HT1080 (cell line): ENCODE results near the gene ELF3. TPM values are rescaled to one million over a fixed set of nuclear protein-coding genes. Genes with fewer than 3 reads are reported as not detected.
"Not testable (repeated sequence)": the region's sequence is repeated elsewhere in the genome, so short reads cannot be mapped to it uniquely, and the experiment has no call there.

ENCODE experiments used
- DNase-seq: peaks from one replicate; pipeline ENCODE4 v3.0.0-alpha.2; 2015; ENCODE audit warnings: low read depth
- polyA plus RNA-seq, 2 experiments: library from polyadenylated mRNA; depleted of rRNA; stranded (reverse); fragments of >200 nt; gene quantifications; 2 replicates each; pipeline ENCODE4 v1.2.3, GENCODE V29; 2015
- total RNA-seq: library from RNA; depleted of rRNA; stranded (reverse); fragments of >200 nt; shearing (Covaris generic); gene quantifications from 2 replicates; pipeline ENCODE4 v1.2.3, GENCODE V29; 2014; rRNA removed

The ELF3 gene
- total RNA-seq, result not detected in 2 replicates
- polyA plus RNA-seq (2015; cell fraction: cytosol; rRNA removed), result not detected in 2 replicates
- not detected in 2 replicates for polyA plus RNA-seq (2015; cell fraction: nucleus; rRNA removed)

DNA sequence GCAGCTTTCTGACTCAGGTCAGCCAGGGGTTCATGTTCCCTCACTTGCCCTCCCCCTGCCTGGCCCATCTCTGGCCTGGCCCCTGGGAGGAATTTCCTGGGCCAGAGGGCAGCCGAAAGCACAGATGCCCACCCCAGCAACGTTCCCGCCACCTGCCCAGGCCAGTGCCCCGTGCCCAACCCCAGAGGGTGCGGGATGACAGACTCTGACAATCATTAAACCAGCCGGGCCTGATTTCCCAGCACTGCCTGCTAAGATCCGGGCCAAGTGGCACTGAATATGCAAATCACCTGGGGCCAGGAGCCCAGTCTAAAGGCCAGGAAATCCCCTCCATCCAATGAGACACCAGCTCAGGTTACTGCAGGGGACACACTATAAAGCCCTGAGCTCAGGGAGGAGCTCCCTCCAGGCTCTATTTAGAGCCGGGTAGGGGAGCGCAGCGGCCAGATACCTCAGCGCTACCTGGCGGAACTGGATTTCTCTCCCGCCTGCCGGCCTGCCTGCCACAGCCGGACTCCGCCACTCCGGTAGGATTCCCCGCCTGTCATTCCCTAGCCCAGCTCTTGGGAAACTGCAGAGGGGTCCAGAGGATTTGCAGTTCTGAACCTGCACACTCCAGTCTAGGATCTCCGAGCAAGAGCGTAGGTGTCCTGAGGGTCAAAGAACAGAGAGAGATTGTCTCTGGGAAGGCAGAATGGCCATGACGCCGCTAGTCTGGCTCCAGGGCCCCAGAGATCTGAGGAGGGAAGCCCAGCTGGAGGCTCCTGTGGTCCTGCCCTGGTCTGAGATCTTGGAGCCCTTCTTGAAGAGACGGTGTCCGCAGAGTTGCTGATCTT lies at the start of gene ELF3:
Gene ELF3 (plus strand): TSS at position 408 of the 836 bp plus-strand sequence. CDS start 550 bp downstream, outside the sequence.
- DNase-seq, result no peak

DNA sequence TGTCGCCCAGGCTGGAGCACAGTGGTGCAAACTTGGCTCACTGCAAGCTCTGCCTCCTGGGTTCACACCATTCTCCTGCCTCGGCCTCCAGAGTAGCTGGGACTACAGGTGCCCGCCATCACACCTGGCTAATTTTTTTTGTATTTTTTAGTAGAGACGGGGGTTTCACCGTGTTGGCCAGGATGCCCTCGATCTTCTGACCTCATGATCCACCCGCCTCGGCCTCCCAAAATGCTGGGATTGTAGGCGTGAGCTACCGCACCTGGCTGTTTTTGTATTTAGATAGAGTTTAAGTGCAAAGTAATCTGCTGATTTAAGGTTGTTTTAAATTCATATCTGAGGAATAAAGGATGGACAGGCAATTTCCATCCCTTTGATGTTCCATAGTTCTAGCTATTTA lies 48.0 kb upstream of the ELF3 start:
- not testable (repeated sequence) for DNase-seq

DNA sequence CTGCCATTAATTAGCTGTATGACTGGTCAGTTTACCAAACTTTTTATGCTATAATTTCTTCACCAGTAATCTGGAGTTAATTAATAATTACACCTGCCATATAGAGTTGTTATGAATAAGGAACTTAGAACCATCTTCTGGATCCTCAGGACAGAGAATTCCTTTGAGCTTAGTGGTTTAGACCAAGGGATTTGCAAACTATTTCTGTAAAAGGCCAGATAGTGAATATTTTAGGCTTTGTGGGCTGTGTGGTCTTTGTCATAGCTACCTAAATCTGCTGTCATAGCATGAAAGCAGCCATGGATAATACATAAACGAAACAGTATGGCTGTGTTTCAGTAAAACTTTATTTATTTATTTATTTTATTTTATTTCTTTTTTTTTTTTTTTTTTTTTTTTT lies 46.1 kb upstream of the ELF3 start:
- DNase-seq, result no peak

DNA sequence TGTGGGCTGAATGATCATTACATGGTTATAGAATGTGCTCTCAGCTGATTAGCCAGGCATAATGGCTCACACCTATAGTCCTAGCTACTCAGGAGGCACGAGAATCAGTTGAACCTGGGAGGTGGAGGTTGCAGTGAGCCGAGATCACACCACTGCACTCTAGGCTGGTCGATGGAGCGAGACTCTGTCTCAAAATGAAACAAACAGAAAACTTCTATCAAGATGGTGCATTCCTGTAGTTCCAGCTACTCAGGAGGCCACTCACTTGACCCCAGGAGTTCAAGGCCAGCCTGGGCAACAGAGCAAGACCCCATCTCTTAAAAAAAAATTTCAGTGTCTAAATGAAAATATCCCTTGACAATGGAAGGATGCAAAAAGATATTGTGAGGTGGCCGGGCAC lies 44.2 kb upstream of the ELF3 start:
- DNase-seq, result no peak

DNA sequence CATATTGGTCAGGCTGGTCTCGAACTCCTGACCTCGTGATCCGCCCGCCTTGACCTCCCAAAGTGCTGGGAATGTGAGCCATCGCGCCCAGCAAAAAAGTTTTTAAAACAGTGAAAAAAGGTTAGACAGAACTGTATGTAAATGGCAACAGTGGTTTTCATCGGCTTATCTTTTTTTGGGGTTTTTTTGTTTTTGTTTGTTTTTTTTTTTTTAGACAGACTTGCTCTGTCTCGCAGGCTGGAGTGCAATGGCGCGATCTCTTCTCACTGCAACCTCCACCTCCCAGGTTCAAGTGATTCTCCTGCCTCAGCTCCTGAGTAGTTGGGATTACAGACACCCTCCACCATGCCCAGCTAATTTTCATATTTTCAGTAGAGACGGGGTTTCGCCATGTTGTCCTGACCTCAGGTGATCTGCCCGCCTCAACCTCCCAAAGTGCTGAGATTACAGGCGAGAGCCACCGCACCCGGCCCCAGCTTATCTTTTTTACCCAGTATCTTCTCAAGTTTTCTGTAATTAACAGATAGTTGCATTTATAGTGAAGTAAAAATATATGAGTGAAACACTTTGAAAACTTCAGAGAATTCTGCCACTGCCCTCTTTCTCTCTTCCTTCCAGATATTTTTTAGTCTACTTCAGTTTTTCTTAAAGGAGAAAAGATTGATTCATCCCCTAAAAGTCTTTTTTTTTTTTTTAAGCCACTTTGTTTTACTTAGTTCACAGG lies 42.0 kb upstream of the ELF3 start:
- DNase-seq, result no peak

DNA sequence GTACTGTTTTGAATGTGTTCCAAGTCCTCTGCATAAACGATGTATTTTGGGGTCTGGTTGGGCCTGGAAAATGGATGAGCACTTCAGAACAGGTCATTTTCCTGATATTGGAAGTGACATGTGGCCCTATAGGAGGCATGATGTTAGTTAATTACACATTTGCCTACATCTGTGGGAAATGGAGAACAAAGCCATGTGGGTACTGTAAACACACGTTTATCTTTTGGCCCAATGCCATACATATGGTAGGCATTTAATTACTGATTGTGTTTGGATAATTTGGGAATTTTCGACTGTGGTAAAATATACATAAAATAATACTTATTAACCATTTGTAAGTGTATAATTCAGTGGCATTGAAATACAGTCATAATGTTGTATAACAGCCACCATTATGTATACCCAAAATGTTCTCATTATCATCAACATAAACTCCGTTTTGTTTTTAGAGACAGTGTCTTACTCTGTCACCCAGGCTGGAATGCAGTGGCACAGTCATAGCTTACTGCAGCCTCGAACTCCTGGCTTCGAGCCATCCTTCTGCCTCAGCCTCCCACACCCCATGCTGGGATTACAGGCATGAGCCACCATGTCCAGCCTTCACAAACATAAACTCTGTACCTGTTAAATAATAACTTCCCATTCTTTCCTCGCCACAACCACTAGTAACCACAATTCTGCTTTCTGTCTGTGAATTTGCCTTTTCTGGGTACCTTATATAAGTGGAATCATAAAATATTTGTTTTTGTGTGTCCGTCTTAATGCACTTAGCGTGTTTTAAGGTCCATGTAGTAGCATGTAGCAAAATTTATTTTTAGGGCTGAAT lies 39.8 kb upstream of the ELF3 start:
- DNase-seq, result peak; percentile 26

DNA sequence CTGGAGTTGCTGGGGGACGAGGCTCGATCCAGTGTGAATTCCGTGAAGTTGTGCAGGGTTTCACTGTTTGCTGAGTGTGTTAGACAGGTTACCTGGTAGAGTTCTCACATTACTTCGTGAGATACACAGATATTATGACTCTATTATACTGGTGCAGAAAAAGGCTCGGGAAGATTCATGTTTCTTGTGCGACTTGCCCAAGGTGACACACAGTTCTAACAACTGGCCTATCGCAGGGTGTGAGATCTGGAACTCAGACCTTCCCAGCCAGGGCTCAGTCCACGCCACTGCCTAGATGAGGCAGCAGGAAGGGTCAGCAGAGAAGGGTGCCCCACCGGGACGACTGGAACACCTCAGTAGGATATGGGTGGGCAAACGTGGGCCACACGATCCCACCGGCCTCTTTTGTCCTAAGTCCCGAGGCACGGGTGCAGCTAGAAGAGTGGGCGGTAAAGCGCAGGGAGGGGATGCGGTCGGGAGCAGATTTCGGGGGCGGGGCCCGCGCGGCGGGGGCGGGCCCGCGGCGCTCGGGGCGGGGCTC lies 28.2 kb upstream of the ELF3 start:
- DNase-seq, result no peak

DNA sequence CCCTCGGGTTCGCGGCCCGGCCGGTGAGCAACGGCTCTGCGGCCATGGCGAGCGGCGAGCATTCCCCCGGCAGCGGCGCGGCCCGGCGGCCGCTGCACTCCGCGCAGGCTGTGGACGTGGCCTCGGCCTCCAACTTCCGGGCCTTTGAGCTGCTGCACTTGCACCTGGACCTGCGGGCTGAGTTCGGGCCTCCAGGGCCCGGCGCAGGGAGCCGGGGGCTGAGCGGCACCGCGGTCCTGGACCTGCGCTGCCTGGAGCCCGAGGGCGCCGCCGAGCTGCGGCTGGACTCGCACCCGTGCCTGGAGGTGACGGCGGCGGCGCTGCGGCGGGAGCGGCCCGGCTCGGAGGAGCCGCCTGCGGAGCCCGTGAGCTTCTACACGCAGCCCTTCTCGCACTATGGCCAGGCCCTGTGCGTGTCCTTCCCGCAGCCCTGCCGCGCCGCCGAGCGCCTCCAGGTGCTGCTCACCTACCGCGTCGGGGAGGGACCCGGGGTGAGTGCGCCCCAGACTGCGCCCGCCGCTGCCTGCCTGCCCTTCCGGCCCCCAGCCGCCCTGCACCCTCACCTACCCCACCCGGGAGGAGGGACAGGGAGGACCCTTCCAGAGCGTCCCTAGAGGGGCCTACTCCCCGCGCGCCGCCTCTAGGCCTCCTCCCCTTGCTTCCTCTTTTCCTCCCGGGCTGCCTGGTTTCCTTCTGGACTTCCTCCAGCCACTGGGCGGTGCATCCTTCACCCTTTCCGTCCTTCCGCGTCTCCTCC lies 27.6 kb upstream of the ELF3 start, which contains the start of gene RNPEP:
Gene RNPEP (plus strand): TSS at position 26 of the 757 bp plus-strand sequence. CDS start 19 bp downstream, at position 45.
- peak; percentile 79 for DNase-seq

DNA sequence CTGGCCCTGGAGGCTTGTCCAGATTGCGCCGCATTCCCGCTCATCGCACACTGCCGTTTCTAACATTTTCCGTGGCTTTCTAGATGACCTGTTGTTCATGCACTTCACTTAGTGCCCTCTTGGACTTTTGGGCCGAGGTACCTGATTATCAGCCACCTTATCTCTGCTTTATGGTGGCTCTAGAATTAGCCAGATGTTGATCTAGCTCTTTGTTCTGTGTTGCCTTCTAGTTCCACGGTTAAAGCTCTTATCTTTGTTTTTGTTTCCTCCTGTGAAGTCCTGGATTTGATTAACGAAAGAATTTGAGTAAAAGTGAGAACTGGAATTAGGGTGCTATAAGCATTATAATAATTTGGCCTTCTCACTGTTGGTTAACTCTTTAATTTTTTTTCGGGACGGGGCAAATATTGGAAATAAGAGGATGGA lies 27.0 kb upstream of the ELF3 start:
- no peak for DNase-seq

DNA sequence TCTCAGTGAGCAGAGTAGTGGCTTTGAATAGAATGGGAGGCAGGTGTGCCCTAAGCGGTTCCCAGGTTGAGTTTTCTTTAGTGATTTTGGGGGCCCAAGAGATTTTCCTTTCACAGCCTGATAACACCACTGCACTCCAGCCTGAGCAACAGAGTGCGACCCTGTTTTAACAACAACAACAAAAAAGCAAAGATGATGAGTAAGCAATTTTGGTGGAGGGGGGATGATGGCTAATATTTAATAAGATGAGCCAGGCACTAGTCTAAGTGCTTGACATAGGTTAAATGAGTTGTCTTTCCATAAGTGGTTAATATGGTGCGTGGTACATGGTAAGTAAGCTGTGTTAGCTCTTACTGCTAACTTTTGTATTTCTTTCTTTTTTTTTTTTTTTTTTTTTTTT lies 25.9 kb upstream of the ELF3 start:
- DNase-seq, result no peak

DNA sequence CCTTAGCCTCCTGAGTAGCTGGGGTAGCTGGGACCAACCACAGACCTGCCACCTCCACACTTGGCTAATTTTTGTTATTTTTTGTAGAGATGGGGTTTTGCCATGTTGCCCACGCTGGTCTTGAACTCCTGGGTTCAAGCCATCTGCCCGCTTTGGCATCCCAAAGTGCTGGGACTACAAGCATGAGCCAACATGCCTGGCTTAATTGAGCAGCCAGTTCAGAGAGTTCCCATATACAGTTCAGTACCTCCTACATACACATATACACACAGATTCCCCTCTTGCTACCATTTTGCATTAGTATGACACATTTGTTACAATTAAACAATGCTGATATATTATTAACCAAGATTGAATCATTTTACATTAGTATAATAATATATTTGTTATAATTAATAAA lies 25.0 kb upstream of the ELF3 start:
- DNase-seq, result no peak

DNA sequence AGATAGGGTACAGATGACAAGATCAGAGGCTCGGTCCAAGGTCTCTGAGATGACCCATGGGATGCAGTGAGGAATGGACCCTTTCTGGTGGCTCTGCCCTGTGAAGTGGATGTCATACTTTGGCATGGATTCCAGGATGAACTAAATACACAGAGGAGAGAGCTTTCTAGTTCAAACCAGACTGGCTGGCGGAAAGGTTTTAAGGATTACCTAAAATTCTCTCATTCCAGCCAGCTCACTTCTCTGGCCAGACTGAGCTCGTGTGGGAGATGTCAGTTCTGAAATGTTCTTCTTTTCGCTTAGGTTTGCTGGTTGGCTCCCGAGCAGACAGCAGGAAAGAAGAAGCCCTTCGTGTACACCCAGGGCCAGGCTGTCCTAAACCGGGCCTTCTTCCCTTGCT lies 21.8 kb upstream of the ELF3 start:
- no peak for DNase-seq

DNA sequence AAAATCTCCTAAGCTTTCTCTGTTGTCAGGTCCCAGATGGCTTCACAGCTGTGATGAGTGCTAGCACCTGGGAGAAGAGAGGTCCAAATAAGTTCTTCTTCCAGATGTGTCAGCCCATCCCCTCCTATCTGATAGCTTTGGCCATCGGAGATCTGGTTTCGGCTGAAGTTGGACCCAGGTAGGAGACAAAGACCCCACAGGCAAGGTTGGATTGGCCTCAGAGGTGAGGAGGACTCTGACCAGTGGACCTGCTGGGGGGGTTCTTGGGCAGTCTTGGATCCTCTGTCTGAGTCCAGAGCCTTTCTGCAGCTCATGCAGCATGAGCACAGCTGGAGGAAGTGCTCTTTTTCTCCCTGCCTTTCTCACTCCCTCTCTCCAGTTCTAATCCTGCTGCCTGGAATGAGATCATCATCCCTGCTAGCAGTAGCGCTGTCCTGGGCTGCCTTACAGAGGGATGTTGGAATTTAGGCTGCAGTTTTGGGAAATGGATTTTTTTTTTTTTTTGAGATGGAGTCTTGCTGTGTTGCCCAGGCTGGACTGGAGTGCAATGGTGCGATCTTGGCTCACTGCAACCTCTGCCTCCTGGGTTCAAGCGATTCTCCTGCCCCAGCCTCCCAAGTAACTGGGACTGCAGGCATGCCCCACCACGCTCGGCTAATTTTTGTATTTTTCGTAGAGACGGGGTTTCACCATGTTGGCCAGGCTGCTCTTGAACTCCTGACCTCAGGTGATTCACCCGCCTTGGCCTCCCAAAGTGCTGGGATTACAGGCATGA lies 20.8 kb upstream of the ELF3 start:
- no peak for DNase-seq

DNA sequence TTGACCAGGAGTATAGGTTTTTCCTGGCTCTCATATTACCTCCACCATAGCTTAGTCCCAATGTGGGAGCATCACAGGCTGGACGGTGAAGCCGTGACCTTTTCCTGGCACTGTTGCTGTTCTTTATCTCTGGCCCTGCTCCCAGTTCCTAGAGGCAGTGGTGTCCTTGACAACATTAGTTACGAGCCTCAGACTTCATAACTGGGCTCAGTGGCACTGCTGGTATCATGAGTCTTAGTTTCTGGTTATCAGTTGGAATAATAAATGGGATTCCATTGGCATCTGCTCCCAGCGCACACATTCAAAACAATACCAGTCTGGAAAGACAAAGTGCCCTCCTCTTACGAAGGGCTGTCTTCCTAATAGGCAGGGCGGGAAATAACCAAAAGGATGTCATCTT lies 20.0 kb upstream of the ELF3 start:
- no peak for DNase-seq

DNA sequence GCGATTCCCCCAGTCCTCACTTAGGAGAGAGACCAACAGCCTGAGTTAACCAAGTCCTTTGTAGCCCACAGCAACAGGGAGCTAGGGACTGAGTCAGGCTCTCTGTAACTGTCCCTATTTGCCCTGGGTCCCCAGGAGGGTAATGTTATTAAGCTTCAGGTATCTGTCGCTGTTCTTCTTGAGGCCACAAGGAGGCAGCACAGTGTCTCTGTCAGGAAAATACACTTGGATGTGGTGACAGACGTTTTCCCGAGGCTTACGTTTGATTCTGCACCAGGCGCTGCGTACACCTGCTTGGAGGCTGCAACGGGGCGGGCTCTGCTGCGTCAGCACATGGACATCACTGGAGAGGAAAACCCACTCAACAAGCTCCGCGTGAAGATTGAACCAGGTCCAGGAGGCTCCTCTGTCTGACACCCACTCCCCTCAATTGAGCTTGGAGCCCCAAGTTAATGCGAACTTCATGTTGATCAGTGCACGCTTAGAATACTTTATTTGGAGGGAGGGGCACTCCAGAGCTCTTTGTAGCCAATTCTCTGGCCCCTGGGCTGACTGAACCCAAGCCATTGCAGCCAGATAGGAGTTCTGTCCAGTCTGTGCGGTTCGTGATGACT lies 10.7 kb upstream of the ELF3 start:
- peak; percentile 41 for DNase-seq

DNA sequence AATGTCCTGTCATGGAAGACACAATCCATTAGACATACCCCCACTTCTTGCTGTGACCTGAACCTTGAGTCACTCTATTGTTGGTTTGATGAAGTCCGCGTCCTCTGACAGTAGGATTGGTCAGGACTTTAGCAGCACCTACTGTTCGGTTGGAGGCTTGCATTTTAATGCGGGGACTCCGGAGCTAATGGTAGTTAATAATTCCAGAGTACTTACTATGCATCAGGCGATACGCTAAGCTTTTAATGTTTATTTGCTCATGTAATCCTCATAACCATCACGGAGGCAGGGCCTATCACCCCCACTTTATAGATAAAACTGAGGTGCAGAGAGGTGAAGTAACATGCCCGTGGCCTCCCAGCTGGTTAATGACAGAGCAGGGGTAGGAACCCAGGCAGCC lies 7.9 kb upstream of the ELF3 start:
- DNase-seq, result no peak

DNA sequence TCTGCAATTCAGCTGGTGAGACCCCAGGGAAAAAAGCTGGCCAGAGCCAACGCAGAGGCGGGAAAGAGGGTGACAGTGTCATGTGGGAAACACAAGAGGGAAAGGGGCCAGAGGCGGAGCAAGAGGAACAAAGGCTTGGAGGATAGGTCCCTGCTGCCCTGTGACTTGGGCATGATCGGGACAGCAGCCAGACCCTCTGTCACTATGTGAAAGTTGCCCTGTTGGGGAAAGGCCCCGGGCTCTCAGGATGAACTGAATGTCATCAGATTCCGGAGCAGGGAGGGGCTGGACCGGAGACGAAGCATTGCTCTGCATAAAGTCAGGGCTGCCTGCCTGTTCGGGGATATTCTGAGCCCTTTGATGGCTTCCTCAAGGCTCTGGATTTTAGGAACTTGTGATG lies 5.7 kb upstream of the ELF3 start:
- DNase-seq, result no peak

DNA sequence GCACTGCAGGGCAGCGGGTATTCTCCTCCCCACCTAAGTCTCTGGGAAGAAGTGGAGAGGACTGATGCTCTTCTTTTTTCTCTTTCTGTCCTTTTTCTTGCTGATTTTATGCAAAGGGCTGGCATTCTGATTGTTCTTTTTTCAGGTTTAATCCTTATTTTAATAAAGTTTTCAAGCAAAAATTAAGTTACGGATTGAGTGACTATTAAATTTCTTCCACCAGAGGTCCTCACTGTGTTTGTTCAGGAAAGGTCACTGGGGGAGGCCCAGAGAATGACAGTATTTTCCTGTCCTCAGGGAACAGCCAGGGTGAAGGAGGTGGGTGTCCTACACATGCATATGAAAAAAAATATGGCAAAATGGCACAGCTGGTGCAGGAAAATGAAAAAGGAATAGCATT lies 4.4 kb upstream of the ELF3 start:
- DNase-seq, result no peak

DNA sequence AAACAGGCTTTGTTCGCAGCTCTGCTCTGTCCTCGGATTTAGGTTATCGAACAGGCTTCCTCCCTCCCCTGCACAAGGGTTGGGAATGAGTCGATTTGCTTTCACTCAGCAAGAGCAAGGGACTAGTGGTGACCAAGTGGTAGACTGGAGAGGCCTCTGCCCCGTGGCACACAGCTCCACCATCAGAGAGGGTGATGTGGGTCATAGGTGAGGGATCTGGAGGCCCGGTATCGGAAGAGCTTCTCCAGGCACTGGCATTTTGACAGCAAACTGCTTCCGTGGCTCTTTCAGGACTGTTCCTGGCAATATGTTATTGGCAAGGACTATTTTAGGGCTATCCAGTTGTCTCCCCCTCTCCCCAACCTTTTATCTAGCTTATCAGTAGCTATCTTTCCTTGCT lies 3.1 kb upstream of the ELF3 start:
- DNase-seq, result no peak
